Measurements from ENCODE around the gene ITPR1.

Gene ITPR1

GRCh38 chr3:4856136-4856535, 363.0 kb downstream of the ITPR1 start:
- no peak for TF ChIP-seq CTCF (IDR thresholded peaks at IDR 0.05; ENCODE audit: low read depth, low read length)
- in situ Hi-C loops (cut with HindIII; ENCODE audit: low sequenced_read_pairs): no loop called here
- H3K4me3 ChIP-seq (ENCODE audit: low read depth, low read length): no peak overlapping the region
- no peak for DNase-seq (ENCODE audit: low read depth, low spot score)

- no peak for TF ChIP-seq CTCF (IDR thresholded peaks at IDR 0.05; ENCODE audit: low read depth, low read length)
These were observed 363.4 kb downstream of the ITPR1 start for GRCh38 chr3:4856564-4856963.

GRCh38 chr3:4856986-4857385, 363.8 kb downstream of the ITPR1 start:
- no peak for TF ChIP-seq CTCF (IDR thresholded peaks at IDR 0.05; ENCODE audit: low read depth, low read length)
- in situ Hi-C loops (cut with HindIII; ENCODE audit: low sequenced_read_pairs): no loop called here
- H3K4me3 ChIP-seq (ENCODE audit: low read depth, low read length): no peak overlapping the region
- DNase-seq (ENCODE audit: low read depth, low spot score): no peak

More at GRCh38 chr3:4856564-4856963, 363.4 kb downstream of the ITPR1 start:
- no peak for DNase-seq (ENCODE audit: low read depth, low spot score)
- in situ Hi-C loops (cut with HindIII; ENCODE audit: low sequenced_read_pairs): no loop called here
- no peak overlapping the region for H3K4me3 ChIP-seq (ENCODE audit: low read depth, low read length)

GRCh38 chr3:4859788-4860187, 366.6 kb downstream of the ITPR1 start:
- no peak for DNase-seq (ENCODE audit: low read depth, low spot score)
- no peak for TF ChIP-seq CTCF (IDR thresholded peaks at IDR 0.05; ENCODE audit: low read depth, low read length)
- no peak overlapping the region for H3K4me3 ChIP-seq (ENCODE audit: low read depth, low read length)
- in situ Hi-C loops (cut with HindIII; ENCODE audit: low sequenced_read_pairs): no loop called here

- no peak overlapping the region for H3K4me3 ChIP-seq (ENCODE audit: low read depth, low read length)
- in situ Hi-C loops (cut with HindIII; ENCODE audit: low sequenced_read_pairs): no loop called here
- DNase-seq (ENCODE audit: low read depth, low spot score): no peak
- no peak for TF ChIP-seq CTCF (IDR thresholded peaks at IDR 0.05; ENCODE audit: low read depth, low read length)
These were observed 369.8 kb downstream of the ITPR1 start for GRCh38 chr3:4862973-4863372.

- DNase-seq (ENCODE audit: low read depth, low spot score): no peak
- H3K4me3 ChIP-seq (ENCODE audit: low read depth, low read length): no peak overlapping the region
- no peak for TF ChIP-seq CTCF (IDR thresholded peaks at IDR 0.05; ENCODE audit: low read depth, low read length)
- in situ Hi-C loops (cut with HindIII; ENCODE audit: low sequenced_read_pairs): no loop called here
These were observed 371.4 kb downstream of the ITPR1 start for GRCh38 chr3:4864503-4864902.

- H3K4me3 ChIP-seq (ENCODE audit: low read depth, low read length): no peak overlapping the region
- TF ChIP-seq CTCF (IDR thresholded peaks at IDR 0.05; ENCODE audit: low read depth, low read length): no peak
- in situ Hi-C loops (cut with HindIII; ENCODE audit: low sequenced_read_pairs): no loop called here
- DNase-seq (ENCODE audit: low read depth, low spot score): no peak
These were observed 372.6 kb downstream of the ITPR1 start for GRCh38 chr3:4865714-4866113.
